ENCODE results near the gene SLC25A36. TPM values are rescaled to one million over a fixed set of nuclear protein-coding genes. Genes with fewer than 3 reads are reported as not detected.

Gene SLC25A36
- total RNA-seq, 1 experiment from 2014 or later: 76.5 TPM

DNA sequence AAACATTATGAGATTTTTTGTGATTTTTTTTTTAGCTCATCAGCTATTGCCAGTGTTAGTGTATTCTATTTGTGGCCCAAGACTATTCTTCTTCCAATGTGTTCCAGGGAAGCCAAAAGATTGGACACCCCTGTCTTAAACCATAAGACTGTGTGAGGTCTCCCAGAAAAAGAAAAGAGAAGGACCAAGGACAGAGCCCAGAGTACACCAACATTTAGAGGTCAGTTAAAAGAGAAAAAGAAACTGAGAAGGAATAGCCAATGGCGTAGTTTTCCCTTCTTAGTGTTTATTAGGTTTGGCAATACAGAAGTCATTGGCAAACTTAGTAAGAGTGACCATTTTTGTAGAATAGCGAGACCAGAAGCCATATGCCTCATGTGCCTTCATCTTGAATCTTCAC lies 36.1 kb upstream of the SLC25A36 start:
- DNase-seq: no peak
- Histone ChIP-seq H3F3A (ENCODE audit: insufficient read depth, low read depth) (no peaks in the 10 kb centered on the region), H4K20me1 (ENCODE audit: insufficient read depth) (no peaks in the 10 kb centered on the region; the same call in 1 of the 2 replicates), H3K79me2 (ENCODE audit: low read depth) (no peaks in the 10 kb centered on the region), H3K27me3 (ENCODE audit: insufficient read depth, low read depth) (peaks cover 12% of the 10 kb centered on the region), H3K9me3 (ENCODE audit: insufficient read depth, low read depth) (no peaks in the 10 kb centered on the region), H3K4me2 (no peak overlapping the region), H2AFZ (no peak overlapping the region), H3K4me1 (replicated peaks; ENCODE audit: insufficient read depth) (no peaks in the 10 kb centered on the region), H3K4me3 (no peak overlapping the region), H3K9me2 (ENCODE audit: insufficient read depth) (no peaks in the 10 kb centered on the region), H3K36me3 (ENCODE audit: low read depth) (no peaks in the 10 kb centered on the region), H3K27ac (no peak overlapping the region)
- BruUV-seq (replicated peaks): no TSS peak
- no peak for TF ChIP-seq EZH2 (IDR thresholded peaks at IDR 0.05; ENCODE audit: low read depth)
- TF ChIP-seq, protein P1, sequence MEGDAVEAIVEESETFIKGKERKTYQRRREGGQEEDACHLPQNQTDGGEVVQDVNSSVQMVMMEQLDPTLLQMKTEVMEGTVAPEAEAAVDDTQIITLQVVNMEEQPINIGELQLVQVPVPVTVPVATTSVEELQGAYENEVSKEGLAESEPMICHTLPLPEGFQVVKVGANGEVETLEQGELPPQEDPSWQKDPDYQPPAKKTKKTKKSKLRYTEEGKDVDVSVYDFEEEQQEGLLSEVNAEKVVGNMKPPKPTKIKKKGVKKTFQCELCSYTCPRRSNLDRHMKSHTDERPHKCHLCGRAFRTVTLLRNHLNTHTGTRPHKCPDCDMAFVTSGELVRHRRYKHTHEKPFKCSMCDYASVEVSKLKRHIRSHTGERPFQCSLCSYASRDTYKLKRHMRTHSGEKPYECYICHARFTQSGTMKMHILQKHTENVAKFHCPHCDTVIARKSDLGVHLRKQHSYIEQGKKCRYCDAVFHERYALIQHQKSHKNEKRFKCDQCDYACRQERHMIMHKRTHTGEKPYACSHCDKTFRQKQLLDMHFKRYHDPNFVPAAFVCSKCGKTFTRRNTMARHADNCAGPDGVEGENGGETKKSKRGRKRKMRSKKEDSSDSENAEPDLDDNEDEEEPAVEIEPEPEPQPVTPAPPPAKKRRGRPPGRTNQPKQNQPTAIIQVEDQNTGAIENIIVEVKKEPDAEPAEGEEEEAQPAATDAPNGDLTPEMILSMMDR (conservative IDR thresholded peaks at IDR 0.05): no peak
- intact Hi-C loops (cut with micrococcal nuclease; ENCODE audit: unreplicated experiment): no loop called here
- POLR2A ChIA-PET (ENCODE audit: unreplicated experiment): no interaction called here
- CTCF ChIA-PET: no interaction called here

DNA sequence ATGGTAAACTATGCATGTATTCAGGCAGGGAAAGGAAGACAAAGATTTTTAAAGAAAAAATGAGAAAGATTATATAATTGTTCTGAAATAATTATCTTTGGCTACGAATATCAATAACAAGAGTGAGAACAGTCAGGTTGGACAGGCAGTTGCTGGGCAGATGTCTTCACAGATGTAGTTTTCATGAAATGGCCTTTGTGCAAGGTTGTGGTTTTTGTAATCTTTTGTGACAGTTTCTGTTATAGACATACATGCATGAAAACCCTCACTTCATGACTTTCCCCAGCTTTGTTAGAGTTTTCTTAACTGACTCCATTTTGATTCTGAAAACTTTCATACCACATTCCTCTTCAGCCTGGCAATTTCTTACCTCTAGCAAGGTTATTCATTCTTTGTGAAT lies 34.9 kb upstream of the SLC25A36 start:
- no peaks in the 10 kb centered on the region for H3K9me3 ChIP-seq (ENCODE audit: insufficient read depth, low read depth)
- ChIA-PET POLR2A (ENCODE audit: unreplicated experiment) (no interaction called here), CTCF (no interaction called here)
- intact Hi-C loops (cut with micrococcal nuclease; ENCODE audit: unreplicated experiment): no loop called here
- no peak overlapping the region for H3K27ac ChIP-seq
- BruUV-seq (replicated peaks): no TSS peak
- no peak overlapping the region for H2AFZ ChIP-seq
- no peaks in the 10 kb centered on the region for H3K79me2 ChIP-seq (ENCODE audit: low read depth)
- H3K27me3 ChIP-seq (ENCODE audit: insufficient read depth, low read depth): peaks cover 12% of the 10 kb centered on the region
- no peaks in the 10 kb centered on the region for H3K9me2 ChIP-seq (ENCODE audit: insufficient read depth)
- no peak overlapping the region for H3K4me2 ChIP-seq
- H3F3A ChIP-seq (ENCODE audit: insufficient read depth, low read depth): no peaks in the 10 kb centered on the region
- DNase-seq: no peak
- H3K36me3 ChIP-seq (ENCODE audit: low read depth): no peaks in the 10 kb centered on the region
- TF ChIP-seq EZH2 (IDR thresholded peaks at IDR 0.05; ENCODE audit: low read depth): no peak
- TF ChIP-seq, protein P1 (conservative IDR thresholded peaks at IDR 0.05): no peak
- no peak overlapping the region for H3K4me3 ChIP-seq
- no peaks in the 10 kb centered on the region; the same call in 1 of the 2 replicates for H4K20me1 ChIP-seq (ENCODE audit: insufficient read depth)
- peaks cover 7% of the 10 kb centered on the region; the same call in 1 of the 2 replicates for H3K4me1 ChIP-seq (replicated peaks; ENCODE audit: insufficient read depth)

DNA sequence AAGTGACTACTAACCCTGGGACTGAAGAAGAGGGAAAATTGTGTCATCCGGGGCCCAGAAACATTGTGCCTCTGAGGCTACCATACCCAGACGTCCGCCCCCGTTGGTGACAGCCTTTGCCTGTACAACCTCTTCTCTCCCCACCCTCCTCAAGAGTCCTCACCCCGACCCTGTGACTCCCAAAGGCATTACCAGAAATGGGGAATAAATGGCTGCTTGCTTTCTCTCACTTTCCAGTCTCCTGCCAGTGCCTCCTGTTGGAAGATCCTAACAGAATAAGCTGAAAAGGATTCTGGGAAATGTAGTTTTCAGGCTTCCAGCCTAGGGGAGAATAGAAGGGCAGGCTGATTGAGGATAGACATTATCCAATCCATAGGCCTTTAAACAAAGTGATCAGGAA lies 30.8 kb upstream of the SLC25A36 start:
- no TSS peak for BruUV-seq (replicated peaks)
- Histone ChIP-seq H3F3A (ENCODE audit: insufficient read depth, low read depth) (no peaks in the 10 kb centered on the region; the same call in 1 of the 2 replicates), H3K36me3 (ENCODE audit: low read depth) (no peaks in the 10 kb centered on the region), H3K4me3 (no peak overlapping the region), H3K27ac (no peak overlapping the region), H3K27me3 (ENCODE audit: insufficient read depth, low read depth) (peaks cover 14% of the 10 kb centered on the region), H3K4me1 (replicated peaks; ENCODE audit: insufficient read depth) (peaks cover 11% of the 10 kb centered on the region; the same call in 1 of the 2 replicates), H3K79me2 (ENCODE audit: low read depth) (no peaks in the 10 kb centered on the region), H3K9me2 (ENCODE audit: insufficient read depth) (no peaks in the 10 kb centered on the region), H4K20me1 (ENCODE audit: insufficient read depth) (no peaks in the 10 kb centered on the region), H3K4me2 (no peak overlapping the region), H2AFZ (no peak overlapping the region), H3K9me3 (ENCODE audit: insufficient read depth, low read depth) (no peaks in the 10 kb centered on the region)
- TF ChIP-seq, protein P1 (conservative IDR thresholded peaks at IDR 0.05): no peak
- TF ChIP-seq EZH2 (IDR thresholded peaks at IDR 0.05; ENCODE audit: low read depth): no peak
- intact Hi-C loops (cut with micrococcal nuclease; ENCODE audit: unreplicated experiment): no loop called here
- ChIA-PET CTCF (no interaction called here), POLR2A (ENCODE audit: unreplicated experiment) (no interaction called here)
- no peak for DNase-seq

All from PC-9 (cell line).